ENCODE data around the gene OSTN. TPM values are rescaled to one million over a fixed set of nuclear protein-coding genes. Genes with fewer than 3 reads are reported as not detected.

Gene OSTN
- total RNA-seq, 2 experiments from 2014 or later: not detected

DNA sequence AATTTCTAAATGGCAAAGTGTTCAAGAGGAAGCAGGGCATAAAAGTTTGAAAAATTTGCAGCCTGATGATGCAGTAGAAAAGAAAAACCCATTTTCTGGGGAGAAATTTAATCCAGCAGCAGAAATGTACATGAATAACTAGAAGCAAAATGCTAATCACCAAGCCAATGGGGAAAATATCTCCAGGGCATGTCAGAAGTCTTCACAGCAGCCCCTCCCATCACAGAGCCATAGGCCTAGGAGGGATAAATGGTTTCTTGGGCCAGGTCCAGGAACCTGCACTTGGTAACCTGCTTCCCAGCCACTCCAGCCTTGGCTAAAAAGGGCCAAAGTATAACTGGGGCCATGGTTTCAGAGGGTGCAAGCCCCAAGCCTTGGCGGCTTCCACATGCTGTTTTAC lies 22.6 kb downstream of the OSTN start:
- ChIA-PET CTCF (no interaction called here), POLR2A (no interaction called here)
- Mint-ChIP-seq H3K4me1 (ENCODE audit: low read depth) (no peaks in the 10 kb centered on the region), H3K36me3 (ENCODE audit: low read depth) (no peaks in the 10 kb centered on the region), H3K27me3 (no peaks in the 10 kb centered on the region), H3K9me3 (peaks cover 2% of the 10 kb centered on the region), H3K27ac (no peak overlapping the region), H3K4me3 (no peak overlapping the region)
- DNase-seq (no peak), ATAC-seq (no peak)
- intact Hi-C loops (cut with micrococcal nuclease): no loop called here
- no peak for TF ChIP-seq CTCF (IDR thresholded peaks at IDR 0.05)

DNA sequence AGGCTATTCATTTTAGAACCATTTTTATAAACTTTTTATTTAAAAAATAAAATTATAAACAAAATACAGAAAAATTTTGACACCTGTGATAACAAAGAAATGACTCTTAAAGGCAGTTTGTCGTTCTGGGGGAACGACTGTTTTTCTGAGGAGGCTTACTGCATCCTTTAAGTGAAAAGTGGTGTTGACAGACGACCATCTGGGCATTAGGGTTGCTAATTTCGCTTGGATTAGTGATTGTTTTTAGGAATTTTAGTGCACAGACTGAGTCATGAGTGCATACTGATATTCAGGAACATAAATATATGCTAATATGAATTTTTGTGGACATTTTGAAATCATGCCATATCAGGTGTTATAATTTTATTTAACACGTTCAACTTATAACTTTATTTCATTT lies 28.5 kb downstream of the OSTN start:
- H3K27me3 Mint-ChIP-seq: no peaks in the 10 kb centered on the region
- intact Hi-C loops (cut with micrococcal nuclease): no loop called here
- CTCF ChIA-PET: no interaction called here

DNA sequence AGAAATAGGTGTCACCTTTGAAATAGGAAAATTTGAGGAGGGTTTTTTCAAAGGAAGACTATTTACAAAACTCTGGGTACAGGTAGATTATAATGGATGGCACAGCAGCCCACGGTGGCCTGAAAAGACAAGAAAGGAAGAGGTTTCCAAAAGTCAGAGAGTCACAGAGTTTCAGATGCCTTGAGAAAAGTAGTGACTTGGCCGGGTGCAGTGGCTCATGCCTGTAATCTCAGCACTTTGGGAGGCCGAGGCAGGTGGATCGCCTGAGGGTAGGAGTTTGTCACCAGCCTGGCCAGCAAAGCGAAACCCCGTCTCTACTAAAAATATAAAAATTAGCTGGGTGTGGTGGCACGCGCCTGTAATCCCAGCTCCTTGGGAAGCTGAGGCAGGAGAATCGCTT lies 35.2 kb downstream of the OSTN start:
- H3K4me1 Mint-ChIP-seq (ENCODE audit: low read depth): no peaks in the 10 kb centered on the region
- CTCF ChIA-PET: no interaction called here
- H3K27ac Mint-ChIP-seq: no peak overlapping the region
- no peak for ATAC-seq
- H3K9me3 Mint-ChIP-seq: no peaks in the 10 kb centered on the region
- no peaks in the 10 kb centered on the region for H3K36me3 Mint-ChIP-seq (ENCODE audit: low read depth)
- POLR2A ChIA-PET: no interaction called here
- H3K27me3 Mint-ChIP-seq: peaks cover 2% of the 10 kb centered on the region
- no peak overlapping the region for H3K4me3 Mint-ChIP-seq
- intact Hi-C loops (cut with micrococcal nuclease): no loop called here
- DNase-seq: no peak
- TF ChIP-seq CTCF (IDR thresholded peaks at IDR 0.05): no peak

More for the DNA sequence above, 28.5 kb downstream of the OSTN start:
- no peaks in the 10 kb centered on the region for H3K36me3 Mint-ChIP-seq (ENCODE audit: low read depth)
- H3K4me1 Mint-ChIP-seq (ENCODE audit: low read depth): no peaks in the 10 kb centered on the region
- POLR2A ChIA-PET: no interaction called here
- DNase-seq: no peak
- H3K27ac Mint-ChIP-seq: no peak overlapping the region
- TF ChIP-seq CTCF (IDR thresholded peaks at IDR 0.05): no peak
- ATAC-seq: no peak
- H3K9me3 Mint-ChIP-seq: peaks cover 2% of the 10 kb centered on the region
- no peak overlapping the region for H3K4me3 Mint-ChIP-seq

DNA sequence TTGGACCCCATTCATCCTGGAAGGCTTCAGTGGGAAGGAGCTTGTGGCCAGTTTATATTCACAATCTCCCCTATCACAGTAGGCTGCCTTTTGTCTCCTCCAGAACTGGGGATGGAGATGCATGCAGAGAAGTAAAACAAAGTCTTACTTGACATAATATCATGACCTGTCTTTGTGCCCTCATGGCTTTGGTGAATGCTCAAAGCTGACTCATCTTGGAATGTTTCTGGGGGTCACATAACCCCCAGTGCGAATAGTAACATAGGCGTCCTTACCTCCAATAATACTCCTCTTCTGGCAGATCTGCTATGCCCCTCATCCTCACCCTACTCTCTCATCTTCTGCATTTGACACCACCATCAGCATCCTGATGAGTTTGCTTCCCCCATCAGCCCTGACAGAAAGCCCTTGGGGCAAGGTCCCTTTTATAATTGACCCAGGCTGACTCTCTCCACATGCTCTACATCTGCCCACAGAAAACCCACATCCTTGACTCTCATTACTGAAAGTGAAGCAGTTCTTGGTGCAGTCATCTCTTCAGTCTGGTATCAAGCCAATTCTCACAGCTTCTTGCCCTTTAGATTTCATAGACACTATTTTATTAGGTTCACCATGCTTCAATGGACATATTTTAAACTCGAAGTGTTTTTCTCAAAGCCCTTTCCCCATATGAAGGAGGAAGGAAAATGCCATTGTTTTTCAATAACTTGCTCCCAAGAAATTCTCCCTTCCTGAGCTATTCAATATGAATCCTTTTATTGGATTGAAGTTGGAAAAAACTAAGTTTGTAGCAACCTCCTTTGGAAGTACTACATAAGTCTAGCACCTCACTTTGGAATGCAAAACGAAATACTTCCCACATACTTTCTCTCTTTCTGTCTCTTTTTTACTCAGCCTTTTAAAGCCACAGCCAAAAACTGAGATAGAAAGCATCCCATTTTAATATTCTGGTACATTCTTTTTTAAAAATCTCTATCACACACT lies 36.6 kb downstream of the OSTN start:
- Mint-ChIP-seq H3K9me3 (no peaks in the 10 kb centered on the region), H3K27ac (no peak overlapping the region), H3K36me3 (ENCODE audit: low read depth) (no peaks in the 10 kb centered on the region), H3K4me1 (ENCODE audit: low read depth) (no peaks in the 10 kb centered on the region), H3K27me3 (peaks cover 2% of the 10 kb centered on the region), H3K4me3 (no peak overlapping the region)
- ChIA-PET POLR2A (no interaction called here), CTCF (no interaction called here)
- TF ChIP-seq CTCF (IDR thresholded peaks at IDR 0.05): no peak
- DNase-seq: no peak
- ATAC-seq: peak; percentile 34
- intact Hi-C loops (cut with micrococcal nuclease): no loop called here

- DNase-seq: no peak
- ATAC-seq: no peak
- ChIA-PET CTCF (no interaction called here), POLR2A (no interaction called here)
- Mint-ChIP-seq H3K4me1 (ENCODE audit: low read depth) (no peaks in the 10 kb centered on the region), H3K4me3 (no peak overlapping the region), H3K36me3 (ENCODE audit: low read depth) (no peaks in the 10 kb centered on the region), H3K9me3 (no peaks in the 10 kb centered on the region), H3K27ac (no peak overlapping the region), H3K27me3 (peaks cover 2% of the 10 kb centered on the region)
- TF ChIP-seq CTCF (IDR thresholded peaks at IDR 0.05): no peak
- intact Hi-C loops (cut with micrococcal nuclease): no loop called here
Measured at GRCh38 chr3:191236646-191237045, 37.6 kb downstream of the OSTN start.

All from activated CD8-positive, alpha-beta T cell treated with anti-CD3 and anti-CD28 coated beads for 36 hours (primary cell).